IMR-90 (cell line): ENCODE data around the gene CCR6. TPM values are rescaled to one million over a fixed set of nuclear protein-coding genes. Genes with fewer than 3 reads are reported as not detected.

Source experiments
- ATAC-seq: fragments of 200-7000 bp; cut with Tn5 transposase; 2 replicates; pipeline ENCODE4 v1.9.1; 2020; ENCODE audit warnings: low read depth, mild to moderate bottlenecking, moderate library complexity
- BruUV-seq: library from RNA; stranded (reverse); fragments of 400-500 nt; replicated peaks from 2 replicates; lab custom pipeline; 2021; lab: Mats Ljungman, UMichigan
- CTCF ChIA-PET: fragments of 300-600 bp; formaldehyde crosslinking; extraction: SDS; loops from one replicate; lab custom pipeline; 2021; ENCODE audit warnings: antibody characterized with exemption; lab: Yijun Ruan, JAX
- POLR2A ChIA-PET: fragments of 300-600 bp; sonication (Branson Sonifier 250); formaldehyde crosslinking; loops from one replicate; lab custom pipeline; 2022; ENCODE audit warnings: antibody characterized with exemption; ENCODE audit not compliant: unreplicated experiment; lab: Charles Lee
- DNase-seq: peaks from one replicate; pipeline ENCODE4 v3.0.0; 2013
- H2AFZ ChIP-seq: replicated peaks from 2 replicates; pipeline ENCODE3; 2013; ENCODE audit warnings: low read length, mild to moderate bottlenecking; ENCODE audit not compliant: poor library complexity
- H2AK5ac ChIP-seq: 2 replicates; pipeline ENCODE4 v1.6.1; 2013; ENCODE audit warnings: low read depth, low read length, inconsistent platforms
- H2AK9ac ChIP-seq: replicated peaks from 2 replicates; pipeline ENCODE3; 2013; ENCODE audit warnings: mild to moderate bottlenecking, low read depth, low read length, moderate library complexity; ENCODE audit not compliant: poor library complexity
- H2BK120ac ChIP-seq: 2 replicates; pipeline ENCODE4 v1.6.1; 2013; ENCODE audit warnings: low read depth, low read length, inconsistent platforms
- H2BK15ac ChIP-seq: 3 replicates; pipeline ENCODE4 v1.6.1; 2013; ENCODE audit warnings: low read depth, low read length, inconsistent platforms
- H2BK20ac ChIP-seq: 2 replicates; pipeline ENCODE4 v1.6.1; 2013; ENCODE audit warnings: low read depth, mild to moderate bottlenecking, inconsistent platforms, low read length, moderate library complexity
- H2BK5ac ChIP-seq: 2 replicates; pipeline ENCODE4 v1.6.1; 2013; ENCODE audit warnings: mild to moderate bottlenecking, low read depth, low read length, inconsistent platforms; ENCODE audit not compliant: poor library complexity, severe bottlenecking
- H3K14ac ChIP-seq: replicated peaks from 2 replicates; pipeline ENCODE4 v1.6.1; 2013; ENCODE audit warnings: low read depth, low read length, inconsistent platforms
- H3K18ac ChIP-seq: 2 replicates; pipeline ENCODE4 v1.6.1; 2013; ENCODE audit warnings: low read depth, low read length, control low read depth
- H3K23ac ChIP-seq: 2 replicates; pipeline ENCODE4 v1.6.1; 2013; ENCODE audit warnings: low read depth, low read length, inconsistent platforms
- H3K27ac ChIP-seq: 2 replicates; pipeline ENCODE4 v1.5.1; 2013; ENCODE audit warnings: mild to moderate bottlenecking, control low read depth, low read length; ENCODE audit not compliant: insufficient read depth
- H3K27me3 ChIP-seq: 2 replicates; pipeline ENCODE4 v1.6.1; 2013; ENCODE audit warnings: low read length; ENCODE audit not compliant: control insufficient read depth, insufficient read depth
- H3K36me3 ChIP-seq: 2 replicates; pipeline ENCODE4 v1.6.1; 2013; ENCODE audit warnings: low read length, mixed read lengths; ENCODE audit not compliant: control insufficient read depth, insufficient read depth
- H3K4ac ChIP-seq: 2 replicates; pipeline ENCODE4 v1.6.1; 2013; ENCODE audit warnings: low read depth, low read length, inconsistent platforms
- H3K4me1 ChIP-seq: 2 replicates; pipeline ENCODE4 v1.6.1; 2013; ENCODE audit warnings: low read length, mixed read lengths; ENCODE audit not compliant: control insufficient read depth, insufficient read depth
- H3K4me2 ChIP-seq: 2 replicates; pipeline ENCODE4 v1.6.1; 2013; ENCODE audit warnings: low read depth, mild to moderate bottlenecking, control low read depth, low read length, moderate library complexity
- H3K4me3 ChIP-seq: 2 replicates; pipeline ENCODE4 v1.5.1; 2013; ENCODE audit warnings: low read depth, mild to moderate bottlenecking, control low read depth, low read length, moderate library complexity; ENCODE audit not compliant: insufficient read depth
- H3K56ac ChIP-seq: 2 replicates; pipeline ENCODE4 v1.6.1; 2013; ENCODE audit warnings: low read length, inconsistent platforms; ENCODE audit not compliant: insufficient read depth; ENCODE audit errors: extremely low read depth
- H3K79me1 ChIP-seq, 2 experiments: 2 replicates each; pipeline ENCODE4 v1.6.1; 2013; ENCODE audit warnings: low read length in 2 of 2, inconsistent platforms in 1 of 2, low read depth in 1 of 2
- H3K9ac ChIP-seq: 2 replicates; pipeline ENCODE4 v1.6.1; 2013; ENCODE audit warnings: low read depth, low read length, control low read depth
- H3K9me1 ChIP-seq: 2 replicates; pipeline ENCODE4 v1.6.1; 2013; ENCODE audit warnings: low read length, inconsistent platforms; ENCODE audit not compliant: insufficient read depth
- H3K9me3 ChIP-seq: 2 replicates; pipeline ENCODE4 v1.6.1; 2013; ENCODE audit warnings: low read length; ENCODE audit not compliant: control insufficient read depth, insufficient read depth
- H4K20me1 ChIP-seq: 2 replicates; pipeline ENCODE4 v1.6.1; 2013; ENCODE audit warnings: low read length, inconsistent platforms; ENCODE audit not compliant: insufficient read depth
- H4K5ac ChIP-seq: 2 replicates; pipeline ENCODE4 v1.6.1; 2013; ENCODE audit warnings: mild to moderate bottlenecking, low read depth, low read length, control low read depth
- H4K8ac ChIP-seq, 2 experiments: 2 replicates each; pipeline ENCODE4 v1.6.1; 2013; ENCODE audit warnings: low read depth in 2 of 2, low read length in 2 of 2, control low read depth in 1 of 2, inconsistent platforms in 1 of 2
- H4K91ac ChIP-seq: 2 replicates; pipeline ENCODE4 v1.6.1; 2013; ENCODE audit warnings: low read depth, low read length, inconsistent platforms; ENCODE audit not compliant: insufficient read depth
- BHLHE40 ChIP-seq: fragments of 150-350 bp; IDR thresholded peaks from 2 replicates; pipeline ENCODE4 v1.6.1; 2016; ENCODE audit warnings: mild to moderate bottlenecking, low read depth, low read length
- CEBPB ChIP-seq: IDR thresholded peaks from 2 replicates; pipeline ENCODE4 v1.6.1; 2012; ENCODE audit warnings: low read depth, low read length, improper control_type of control experiment
- CHD1 ChIP-seq: IDR thresholded peaks from 2 replicates; pipeline ENCODE4 v1.6.1; 2012; ENCODE audit warnings: low read depth, low read length, improper control_type of control experiment
- FOS ChIP-seq: fragments of 150-350 bp; IDR thresholded peaks from 2 replicates; pipeline ENCODE4 v1.6.1; 2016; ENCODE audit warnings: low read depth, low read length
- MAFK ChIP-seq: IDR thresholded peaks from 2 replicates; pipeline ENCODE4 v1.6.1; 2012; ENCODE audit warnings: low read depth, low read length, improper control_type of control experiment
- MAZ ChIP-seq: IDR thresholded peaks from 2 replicates; pipeline ENCODE4 v1.6.1; 2012; ENCODE audit warnings: low read depth, mild to moderate bottlenecking, low read length, improper control_type of control experiment, moderate library complexity, borderline replicate concordance
- MXI1 ChIP-seq: IDR thresholded peaks from 2 replicates; pipeline ENCODE4 v1.6.1; 2012; ENCODE audit warnings: low read depth, mild to moderate bottlenecking, low read length, moderate library complexity, borderline replicate concordance
- NFE2L2 ChIP-seq: fragments of 150-350 bp; IDR thresholded peaks from 2 replicates; pipeline ENCODE4 v1.6.1; 2016; ENCODE audit warnings: low read depth, mild to moderate bottlenecking, low read length
- POLR2A ChIP-seq: IDR thresholded peaks from 2 replicates; pipeline ENCODE4 v1.6.1; 2012; ENCODE audit warnings: mild to moderate bottlenecking, low read depth, low read length
- RAD21 ChIP-seq: IDR thresholded peaks from 2 replicates; pipeline ENCODE4 v1.6.1; 2012; ENCODE audit warnings: low read length, improper control_type of control experiment
- RCOR1 ChIP-seq: IDR thresholded peaks from 2 replicates; pipeline ENCODE4 v1.6.1; 2012; ENCODE audit warnings: mild to moderate bottlenecking, low read length, improper control_type of control experiment; ENCODE audit not compliant: insufficient replicate concordance
- RFX5 ChIP-seq: IDR thresholded peaks from 2 replicates; pipeline ENCODE4 v1.8.0; 2012; ENCODE audit warnings: low read depth, mild to moderate bottlenecking, low read length, moderate library complexity
- SMC3 ChIP-seq: fragments of 150-350 bp; IDR thresholded peaks from 2 replicates; pipeline ENCODE4 v1.6.1; 2016; ENCODE audit warnings: low read depth, mild to moderate bottlenecking, antibody characterized with exemption, low read length, moderate library complexity
- WGBS, 2 experiments: methylation state at CpG; one replicate each; pipeline versions ENCODE4 v1.1.5 to v1.1.7; 2013; ENCODE audit warnings: missing lambda C conversion rate in 2 of 2; ENCODE audit not compliant: insufficient read length in 1 of 2; ENCODE audit errors: extremely low coverage in 2 of 2; 5-methylcytosine and 5-hydroxymethylcytosine counted together
- dilution Hi-C: fragments of 300-500 bp; cut with HindIII; formaldehyde crosslinking; loops from one replicate; pipeline ENCODE4 v1.14.3; 2018; ENCODE audit warnings: low sequenced_read_pairs; ENCODE audit not compliant: unreplicated experiment
- in situ Hi-C: fragments of 300-500 bp; cut with MboI; formaldehyde crosslinking; loops from 3 replicates; pipeline ENCODE4 v1.14.3; 2019; ENCODE audit warnings: low sequenced_read_pairs, inconsistent platforms, mixed read lengths
- intact Hi-C: fragments of 100-400 bp; cut with micrococcal nuclease; formaldehyde crosslinking; loops from 2 replicates; pipeline ENCODE4 v1.10.0; 2022
- polyA plus RNA-seq, 3 experiments: library from polyadenylated mRNA; depleted of rRNA; stranded (reverse); fragments of >200 nt; gene quantifications; 2 replicates each; pipeline ENCODE4 v1.2.3, GENCODE V29; 2012; ENCODE audit warnings: low replicate concordance in 1 of 3
- total RNA-seq: library from RNA; depleted of rRNA; stranded (reverse); fragments of >200 nt; gene quantifications from 2 replicates; pipeline ENCODE4 v1.2.3, GENCODE V29; 2012
- TF ChIP-seq, protein P1 (sequence below): conservative IDR thresholded peaks from 2 replicates; pipeline ENCODE4 v1.5.1; 2012; ENCODE audit warnings: mild to moderate bottlenecking, low read depth, low read length, improper control_type of control experiment
- TF ChIP-seq, protein P2 (sequence below): fragments of 150-350 bp; IDR thresholded peaks from 2 replicates; pipeline ENCODE4 v1.6.1; 2016; ENCODE audit warnings: low read depth, mild to moderate bottlenecking, low read length, moderate library complexity, borderline replicate concordance
- TF ChIP-seq, protein P3 (sequence below): fragments of 150-350 bp; IDR thresholded peaks from 2 replicates; pipeline ENCODE4 v1.6.1; 2017; ENCODE audit warnings: mild to moderate bottlenecking, antibody characterized with exemption, low read length, low read depth

Gene CCR6
- total and polyA plus RNA-seq, 2 of the 4 experiments (the other 2 are of a cell fraction): not detected

DNA sequence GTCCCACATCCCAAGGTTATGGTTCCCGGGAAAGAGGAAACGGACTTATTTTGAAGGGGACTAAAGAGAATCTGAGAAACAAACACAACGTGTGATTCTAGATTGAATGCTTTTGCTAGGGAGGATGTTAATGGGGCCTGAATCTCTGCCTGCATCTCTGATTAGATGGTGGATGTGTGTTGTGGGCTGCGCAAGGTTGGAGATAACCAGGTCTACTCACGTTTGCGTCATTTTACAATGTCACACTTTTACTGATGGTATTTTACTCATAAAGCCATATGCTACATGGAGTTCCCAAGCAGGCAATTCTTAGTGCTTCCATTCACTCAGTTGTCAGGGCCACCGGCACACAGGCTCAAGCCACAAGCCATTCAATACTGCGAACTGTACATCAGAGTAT is 23.2 kb upstream of the CCR6 start:
- H3K4me2 ChIP-seq: no peak overlapping the region
- TF ChIP-seq FOS (no peak), NFE2L2 (no peak), MAFK (no peak), MAZ (no peak), SMC3 (no peak), RCOR1 (no peak), MXI1 (no peak), RFX5 (no peak), BHLHE40 (no peak), RAD21 (no peak), POLR2A (no peak), CHD1 (no peak), CEBPB (no peak)
- TF ChIP-seq, protein P1, sequence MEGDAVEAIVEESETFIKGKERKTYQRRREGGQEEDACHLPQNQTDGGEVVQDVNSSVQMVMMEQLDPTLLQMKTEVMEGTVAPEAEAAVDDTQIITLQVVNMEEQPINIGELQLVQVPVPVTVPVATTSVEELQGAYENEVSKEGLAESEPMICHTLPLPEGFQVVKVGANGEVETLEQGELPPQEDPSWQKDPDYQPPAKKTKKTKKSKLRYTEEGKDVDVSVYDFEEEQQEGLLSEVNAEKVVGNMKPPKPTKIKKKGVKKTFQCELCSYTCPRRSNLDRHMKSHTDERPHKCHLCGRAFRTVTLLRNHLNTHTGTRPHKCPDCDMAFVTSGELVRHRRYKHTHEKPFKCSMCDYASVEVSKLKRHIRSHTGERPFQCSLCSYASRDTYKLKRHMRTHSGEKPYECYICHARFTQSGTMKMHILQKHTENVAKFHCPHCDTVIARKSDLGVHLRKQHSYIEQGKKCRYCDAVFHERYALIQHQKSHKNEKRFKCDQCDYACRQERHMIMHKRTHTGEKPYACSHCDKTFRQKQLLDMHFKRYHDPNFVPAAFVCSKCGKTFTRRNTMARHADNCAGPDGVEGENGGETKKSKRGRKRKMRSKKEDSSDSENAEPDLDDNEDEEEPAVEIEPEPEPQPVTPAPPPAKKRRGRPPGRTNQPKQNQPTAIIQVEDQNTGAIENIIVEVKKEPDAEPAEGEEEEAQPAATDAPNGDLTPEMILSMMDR: no peak
- TF ChIP-seq, protein P2, sequence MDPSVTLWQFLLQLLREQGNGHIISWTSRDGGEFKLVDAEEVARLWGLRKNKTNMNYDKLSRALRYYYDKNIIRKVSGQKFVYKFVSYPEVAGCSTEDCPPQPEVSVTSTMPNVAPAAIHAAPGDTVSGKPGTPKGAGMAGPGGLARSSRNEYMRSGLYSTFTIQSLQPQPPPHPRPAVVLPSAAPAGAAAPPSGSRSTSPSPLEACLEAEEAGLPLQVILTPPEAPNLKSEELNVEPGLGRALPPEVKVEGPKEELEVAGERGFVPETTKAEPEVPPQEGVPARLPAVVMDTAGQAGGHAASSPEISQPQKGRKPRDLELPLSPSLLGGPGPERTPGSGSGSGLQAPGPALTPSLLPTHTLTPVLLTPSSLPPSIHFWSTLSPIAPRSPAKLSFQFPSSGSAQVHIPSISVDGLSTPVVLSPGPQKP: no peak
- TF ChIP-seq, protein P3, sequence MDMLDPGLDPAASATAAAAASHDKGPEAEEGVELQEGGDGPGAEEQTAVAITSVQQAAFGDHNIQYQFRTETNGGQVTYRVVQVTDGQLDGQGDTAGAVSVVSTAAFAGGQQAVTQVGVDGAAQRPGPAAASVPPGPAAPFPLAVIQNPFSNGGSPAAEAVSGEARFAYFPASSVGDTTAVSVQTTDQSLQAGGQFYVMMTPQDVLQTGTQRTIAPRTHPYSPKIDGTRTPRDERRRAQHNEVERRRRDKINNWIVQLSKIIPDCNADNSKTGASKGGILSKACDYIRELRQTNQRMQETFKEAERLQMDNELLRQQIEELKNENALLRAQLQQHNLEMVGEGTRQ: no peak
- CTCF ChIA-PET: no interaction called here
- POLR2A ChIA-PET: no interaction called here
- no peak for DNase-seq
- H3K18ac ChIP-seq: no peak overlapping the region
- dilution Hi-C loops: no loop called here
- in situ Hi-C loops: no loop called here
- no peak overlapping the region for H2AFZ ChIP-seq
- peaks cover 29% of the 10 kb centered on the region for H3K9me3 ChIP-seq
- no peak overlapping the region for H2AK5ac ChIP-seq
- WGBS, 2 experiments: no CpG with 5 or more reads among the region's 8 CpGs
- H2BK5ac ChIP-seq: no peak overlapping the region
- no peaks in the 10 kb centered on the region for H3K9me1 ChIP-seq
- no peak overlapping the region for H3K4me3 ChIP-seq
- no peak overlapping the region for H3K23ac ChIP-seq
- no peak overlapping the region for H3K14ac ChIP-seq
- no peak for ATAC-seq
- no peaks in the 10 kb centered on the region for H3K4me1 ChIP-seq
- no TSS peak for BruUV-seq
- H3K79me1 ChIP-seq: no peaks in the 10 kb centered on the region
- H2AK9ac ChIP-seq: no peak overlapping the region
- no peak overlapping the region for H2BK20ac ChIP-seq
- H3K56ac ChIP-seq: no peak overlapping the region
- no peak overlapping the region for H3K4ac ChIP-seq
- H3K27me3 ChIP-seq: no peaks in the 10 kb centered on the region
- H2BK15ac ChIP-seq: no peak overlapping the region
- H3K36me3 ChIP-seq: no peaks in the 10 kb centered on the region
- intact Hi-C loops: no loop called here
- no peak overlapping the region for H4K5ac ChIP-seq
- no peak overlapping the region for H3K27ac ChIP-seq
- H4K8ac ChIP-seq: no peak overlapping the region
- H3K9ac ChIP-seq: no peak overlapping the region
- H4K91ac ChIP-seq: no peak overlapping the region
- no peaks in the 10 kb centered on the region for H4K20me1 ChIP-seq
- no peak overlapping the region for H2BK120ac ChIP-seq
